B cell (primary cell): ENCODE measurements around the gene MAN2B2. TPM values are rescaled to one million over a fixed set of nuclear protein-coding genes. Genes with fewer than 3 reads are reported as not detected.

Source experiments
- ATAC-seq: fragments of 200-7000 bp; cut with Tn5 transposase; one replicate; pipeline ENCODE4 v1.10.0; 2021; ENCODE audit warnings: low read depth, mild to moderate bottlenecking, moderate number of reproducible peaks, moderate library complexity
- CTCF ChIA-PET: fragments of 350-600 bp; sonication (Branson Sonifier 250); formaldehyde crosslinking; loops from one replicate; lab custom pipeline; 2021; ENCODE audit warnings: antibody characterized with exemption, inconsistent platforms; lab: Charles Lee
- POLR2A ChIA-PET: fragments of 350-600 bp; sonication (Branson Sonifier 250); formaldehyde crosslinking; loops from one replicate; lab custom pipeline; 2021; ENCODE audit warnings: antibody characterized with exemption; lab: Charles Lee
- DNase-seq: peaks from one replicate; pipeline ENCODE4 v3.0.0; 2013
- H2AFZ ChIP-seq: 2 replicates; pipeline ENCODE4 v1.6.1; 2012; ENCODE audit warnings: mild to moderate bottlenecking, low read depth, low read length; ENCODE audit not compliant: insufficient read depth, poor library complexity, severe bottlenecking
- H3K27ac ChIP-seq, 2 donors: 1 replicate in 1 of 2; 2 replicates in 1 of 2; pipeline ENCODE4 v1.5.1; 2012 to 2013; ENCODE audit warnings: low read length in 2 of 2, mild to moderate bottlenecking in 2 of 2, moderate library complexity in 1 of 2
- H3K27me3 ChIP-seq, 4 experiments: fragments of 200-600 bp in 1 of 4; sonication (generic) in 1 of 4; replicated peaks in 1 of 4; 1 replicate in 2 of 4; 2 replicates in 2 of 4; pipeline versions ENCODE4 v1.6.1 to v1.7.0; 2013 to 2016; ENCODE audit warnings: low read length in 3 of 4, mild to moderate bottlenecking in 2 of 4, mixed read lengths in 1 of 4, moderate library complexity in 1 of 4; ENCODE audit not compliant: insufficient read depth in 4 of 4, control insufficient read depth in 3 of 4; ENCODE audit errors: control extremely low read depth in 1 of 4
- H3K36me3 ChIP-seq, 2 experiments: replicated peaks in 1 of 2; 1 replicate in 1 of 2; 2 replicates in 1 of 2; pipeline versions ENCODE4 v1.6.1 to v1.7.1; 2013; ENCODE audit warnings: low read length in 1 of 2; ENCODE audit not compliant: insufficient read depth in 2 of 2, control insufficient read depth in 1 of 2; ENCODE audit errors: control extremely low read depth in 1 of 2, extremely low read depth in 1 of 2
- H3K4me1 ChIP-seq, 2 donors: fragments of 200-600 bp in 1 of 2; sonication (generic) in 1 of 2; 1 replicate in 1 of 2; 2 replicates in 1 of 2; pipeline versions ENCODE4 v1.5.1 to v1.6.1; 2013 to 2017; ENCODE audit warnings: low read length in 2 of 2; ENCODE audit not compliant: control insufficient read depth in 2 of 2, insufficient read depth in 2 of 2
- H3K4me2 ChIP-seq: replicated peaks from 2 replicates; pipeline ENCODE3; 2012; ENCODE audit warnings: mild to moderate bottlenecking, low read depth, low read length; ENCODE audit not compliant: poor library complexity, severe bottlenecking
- H3K4me3 ChIP-seq, 5 experiments: fragments of 200-600 bp in 1 of 5; sonication (generic) in 1 of 5; 1 replicate in 3 of 5; 2 replicates in 2 of 5; pipeline versions ENCODE4 v1.5.1 to v1.7.0; 2011 to 2016; ENCODE audit warnings: low read length in 4 of 5, mild to moderate bottlenecking in 4 of 5, low read depth in 2 of 5, control low read depth in 1 of 5, moderate library complexity in 1 of 5; ENCODE audit not compliant: insufficient read depth in 1 of 5; ENCODE audit errors: control extremely low read depth in 1 of 5, extremely low read depth in 1 of 5
- H3K79me2 ChIP-seq: fragments of 200-600 bp; sonication (generic); one replicate; pipeline ENCODE4 v1.6.0; 2016; ENCODE audit warnings: low read length; ENCODE audit not compliant: control insufficient read depth, insufficient read depth
- H3K9ac ChIP-seq: fragments of 200-600 bp; sonication (generic); 2 replicates; pipeline ENCODE4 v1.6.1; 2017; ENCODE audit warnings: mild to moderate bottlenecking, low read length, moderate library complexity
- H3K9me3 ChIP-seq, 3 donors: one replicate each; pipeline versions ENCODE4 v1.6.1 to v1.7.1; 2013; ENCODE audit warnings: low read length in 2 of 3; ENCODE audit not compliant: control insufficient read depth in 2 of 3, insufficient read depth in 1 of 3; ENCODE audit errors: control extremely low read depth in 1 of 3
- H4K20me1 ChIP-seq: 2 replicates; pipeline ENCODE4 v1.6.0; 2012; ENCODE audit warnings: mild to moderate bottlenecking, low read length; ENCODE audit not compliant: insufficient read depth, control insufficient read depth, poor library complexity, severe bottlenecking
- H3K27ac Mint-ChIP-seq: one replicate; pipeline ENCODE4 v1.8.0; 2021; ENCODE audit warnings: mixed read lengths
- H3K27me3 Mint-ChIP-seq: one replicate; pipeline ENCODE4 v1.8.0; 2021; ENCODE audit warnings: mixed read lengths
- H3K4me1 Mint-ChIP-seq: one replicate; pipeline ENCODE4 v1.8.0; 2021; ENCODE audit warnings: mixed read lengths
- H3K4me3 Mint-ChIP-seq: one replicate; pipeline ENCODE4 v1.8.0; 2021; ENCODE audit warnings: mixed read lengths
- H3K9me3 Mint-ChIP-seq: one replicate; pipeline ENCODE4 v1.8.0; 2022; ENCODE audit warnings: mixed read lengths; ENCODE audit not compliant: insufficient read depth
- EZH2 ChIP-seq: IDR thresholded peaks from 2 replicates; pipeline ENCODE4 v1.6.1; 2012; ENCODE audit warnings: borderline replicate concordance, low read depth, mild to moderate bottlenecking, moderate library complexity, low read length; ENCODE audit not compliant: insufficient read depth, poor library complexity, severe bottlenecking
- WGBS: methylation state at CpG from one replicate; pipeline ENCODE4 v1.1.5; 2013; ENCODE audit warnings: missing lambda C conversion rate; ENCODE audit not compliant: insufficient coverage; 5-methylcytosine and 5-hydroxymethylcytosine counted together
- intact Hi-C: fragments of 100-400 bp; cut with micrococcal nuclease; formaldehyde crosslinking; loops from one replicate; pipeline ENCODE4 v1.10.0; 2022
- polyA plus RNA-seq: library from polyadenylated mRNA; depleted of rRNA; stranded (reverse); fragments of >200 nt; gene quantifications from 2 replicates; pipeline ENCODE4 v1.2.3, GENCODE V29; 2012
- total RNA-seq, 2 donors: library from RNA; stranded (reverse); fragments of 120-200 nt in 1 of 2; gene quantifications; 1 replicate in 1 of 2; 2 replicates in 1 of 2; pipeline versions ENCODE4 v1.2.3 to v1.2.4, GENCODE V29; 2013 to 2022
- TF ChIP-seq, protein P1 (sequence below): fragments of 200-600 bp; IDR thresholded peaks from one replicate; pipeline ENCODE4 v1.8.0; 2022; ENCODE audit warnings: antibody characterized with exemption, mild to moderate bottlenecking

Gene MAN2B2
- total and polyA plus RNA-seq, 2 donors (not counting 1 experiment from before 2014, with no cell fraction given), result 35.0 to 37.0 TPM

DNA sequence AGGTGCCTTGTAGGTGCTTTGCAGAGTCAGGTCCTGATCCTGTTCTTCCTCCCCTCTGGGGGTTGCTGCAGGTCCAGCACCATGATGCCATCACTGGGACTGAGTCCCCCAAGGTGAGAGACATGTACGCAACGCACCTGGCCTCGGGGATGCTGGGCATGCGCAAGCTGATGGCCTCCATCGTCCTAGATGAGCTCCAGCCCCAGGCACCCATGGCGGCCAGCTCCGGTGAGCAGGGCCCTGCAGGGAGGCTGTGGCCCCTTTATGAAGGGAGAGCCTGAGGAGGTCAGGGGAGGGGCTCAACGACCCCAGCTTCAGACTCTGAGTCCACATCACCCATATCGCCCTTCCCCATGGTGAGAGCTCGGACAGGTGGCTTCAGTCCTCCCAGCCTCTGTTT lies 23.1 kb downstream of the MAN2B2 start:
- Mint-ChIP-seq H3K27me3 (no peaks in the 10 kb centered on the region), H3K27ac (no peak overlapping the region), H3K4me3 (no peak overlapping the region), H3K4me1 (no peaks in the 10 kb centered on the region), H3K9me3 (no peaks in the 10 kb centered on the region)
- ChIA-PET POLR2A (no interaction called here), CTCF (no interaction called here)
- no peaks in the 10 kb centered on the region for H3K27me3 ChIP-seq
- WGBS, result 94% methylated on average over 7 of the region's 10 CpGs
- peaks cover 0 to 14% (median 0%) of the 10 kb centered on the region in 3 donors for H3K9me3 ChIP-seq
- H3K27ac ChIP-seq, result no peak overlapping the region
- no peak for ATAC-seq
- no peak overlapping the region for H3K9ac ChIP-seq
- no peak overlapping the region for H3K4me3 ChIP-seq
- H3K4me1 ChIP-seq, result no peaks in the 10 kb centered on the region
- no peaks in the 10 kb centered on the region for H3K79me2 ChIP-seq
- TF ChIP-seq, protein P1, sequence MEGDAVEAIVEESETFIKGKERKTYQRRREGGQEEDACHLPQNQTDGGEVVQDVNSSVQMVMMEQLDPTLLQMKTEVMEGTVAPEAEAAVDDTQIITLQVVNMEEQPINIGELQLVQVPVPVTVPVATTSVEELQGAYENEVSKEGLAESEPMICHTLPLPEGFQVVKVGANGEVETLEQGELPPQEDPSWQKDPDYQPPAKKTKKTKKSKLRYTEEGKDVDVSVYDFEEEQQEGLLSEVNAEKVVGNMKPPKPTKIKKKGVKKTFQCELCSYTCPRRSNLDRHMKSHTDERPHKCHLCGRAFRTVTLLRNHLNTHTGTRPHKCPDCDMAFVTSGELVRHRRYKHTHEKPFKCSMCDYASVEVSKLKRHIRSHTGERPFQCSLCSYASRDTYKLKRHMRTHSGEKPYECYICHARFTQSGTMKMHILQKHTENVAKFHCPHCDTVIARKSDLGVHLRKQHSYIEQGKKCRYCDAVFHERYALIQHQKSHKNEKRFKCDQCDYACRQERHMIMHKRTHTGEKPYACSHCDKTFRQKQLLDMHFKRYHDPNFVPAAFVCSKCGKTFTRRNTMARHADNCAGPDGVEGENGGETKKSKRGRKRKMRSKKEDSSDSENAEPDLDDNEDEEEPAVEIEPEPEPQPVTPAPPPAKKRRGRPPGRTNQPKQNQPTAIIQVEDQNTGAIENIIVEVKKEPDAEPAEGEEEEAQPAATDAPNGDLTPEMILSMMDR, result no peak
- TF ChIP-seq EZH2, result no peak
- intact Hi-C loops, result no loop called here
- no peaks in the 10 kb centered on the region for H4K20me1 ChIP-seq
- H3K4me2 ChIP-seq, result no peak overlapping the region
- H2AFZ ChIP-seq, result no peak overlapping the region
- DNase-seq, result no peak
- peaks cover 15 to 73% of the 10 kb centered on the region in 2 experiments for H3K36me3 ChIP-seq

DNA sequence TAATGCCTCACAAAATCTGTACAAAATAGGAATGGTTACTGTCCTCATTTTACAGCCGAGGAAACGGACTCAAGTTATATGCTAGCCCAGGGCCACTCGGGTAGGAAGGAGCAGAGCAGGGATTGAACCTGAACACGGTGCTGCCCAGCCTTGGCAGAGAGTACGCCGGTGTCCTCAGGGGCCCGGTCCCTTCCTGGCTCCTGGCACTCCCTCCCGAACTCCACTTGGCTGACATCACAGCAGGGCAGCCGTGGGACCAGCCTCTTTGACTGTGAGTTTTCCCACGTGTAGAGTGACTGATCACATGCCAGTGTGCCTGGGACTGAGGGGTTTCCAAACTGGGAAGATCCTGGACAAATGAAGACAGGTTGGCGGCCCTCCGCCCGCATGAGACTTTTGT lies 23.7 kb downstream of the MAN2B2 start:
- no peak overlapping the region for H3K4me3 ChIP-seq
- H2AFZ ChIP-seq, result no peak overlapping the region
- Mint-ChIP-seq H3K4me1 (no peaks in the 10 kb centered on the region), H3K27ac (no peak overlapping the region), H3K27me3 (no peaks in the 10 kb centered on the region), H3K9me3 (no peaks in the 10 kb centered on the region), H3K4me3 (no peak overlapping the region)
- H3K27me3 ChIP-seq, result no peaks in the 10 kb centered on the region
- H3K4me1 ChIP-seq, result no peaks in the 10 kb centered on the region
- no peaks in the 10 kb centered on the region for H4K20me1 ChIP-seq
- 93% methylated on average over 13 of the region's 13 CpGs for WGBS
- H3K9ac ChIP-seq, result no peak overlapping the region
- intact Hi-C loops, result no loop called here
- H3K36me3 ChIP-seq, result peaks cover 15 to 73% of the 10 kb centered on the region in 2 experiments
- ATAC-seq (no peak), DNase-seq (no peak)
- peaks cover 0 to 17% (median 0%) of the 10 kb centered on the region in 3 donors for H3K9me3 ChIP-seq
- no peak overlapping the region for H3K4me2 ChIP-seq
- no peak overlapping the region for H3K27ac ChIP-seq
- ChIA-PET POLR2A (no interaction called here), CTCF (no interaction called here)
- TF ChIP-seq, protein P1, result no peak
- no peak for TF ChIP-seq EZH2
- no peaks in the 10 kb centered on the region for H3K79me2 ChIP-seq
